ENCODE measurements around the gene HAUS7.
A peak's percentile ranks its signal among the peaks of the same experiment; 100 is the strongest.

HAUS7 gene

GRCh38 chrX:153463031-153463430 is 7.3 kb downstream of the HAUS7 start:
- Histone ChIP-seq H3F3A (ENCODE audit: control insufficient read depth, insufficient read depth) (no peaks in the 10 kb centered on the region), H3K9me3 (ENCODE audit: control insufficient read depth, insufficient read depth, low read length) (no peaks in the 10 kb centered on the region), H4K20me1 (ENCODE audit: control insufficient read depth, insufficient read depth, low read depth, low read length) (no peaks in the 10 kb centered on the region), H3K27me3 (ENCODE audit: control insufficient read depth, low read length) (no peaks in the 10 kb centered on the region), H3K4me2 (ENCODE audit: low read length) (no peak overlapping the region), H3K4me3 (ENCODE audit: low read length) (no peak overlapping the region), H3K36me3 (ENCODE audit: control insufficient read depth, low read length) (peaks cover 12% of the 10 kb centered on the region), H3K4me1 (ENCODE audit: control insufficient read depth, low read length) (no peaks in the 10 kb centered on the region), H3K79me2 (ENCODE audit: control insufficient read depth, low read length) (peaks cover 18% of the 10 kb centered on the region), H3K9me2 (replicated peaks; ENCODE audit: control insufficient read depth, low read length) (no peaks in the 10 kb centered on the region), H3K27ac (ENCODE audit: low read depth, low read length) (no peak overlapping the region)
- TF ChIP-seq CTCF (IDR thresholded peaks at IDR 0.05; ENCODE audit: low read depth, low read length, poor library complexity, severe bottlenecking) (no peak), EZH2phosphoT487 (IDR thresholded peaks at IDR 0.05; ENCODE audit: borderline replicate concordance, low read length) (no peak)

DNA sequence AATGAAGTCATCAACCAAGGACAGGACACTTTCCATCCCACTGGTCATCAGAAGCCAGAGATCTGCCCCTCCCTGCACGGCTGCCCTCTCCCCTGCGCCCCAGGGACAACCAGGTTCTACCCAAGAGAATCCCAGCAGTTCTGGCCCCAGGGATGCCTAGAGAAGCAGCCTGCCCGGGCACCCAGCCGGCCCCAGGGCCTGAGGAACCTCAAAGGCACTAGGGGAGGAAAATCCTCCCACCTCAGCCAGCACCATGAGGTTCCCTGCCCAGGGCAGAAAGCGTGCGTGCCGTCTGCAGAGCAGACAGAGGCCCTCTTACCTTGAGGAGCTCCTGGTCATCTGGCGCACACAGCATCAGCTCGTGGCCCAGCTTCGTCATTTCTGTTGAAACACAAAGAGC is 8.1 kb downstream of the HAUS7 start:
- H3K4me3 ChIP-seq (ENCODE audit: low read length), result no peak overlapping the region
- H3K27ac ChIP-seq (ENCODE audit: low read depth, low read length), result no peak overlapping the region
- H4K20me1 ChIP-seq (ENCODE audit: control insufficient read depth, insufficient read depth, low read depth, low read length), result no peaks in the 10 kb centered on the region
- peaks cover 10% of the 10 kb centered on the region for H3K79me2 ChIP-seq (ENCODE audit: control insufficient read depth, low read length)
- H3K9me2 ChIP-seq (replicated peaks; ENCODE audit: control insufficient read depth, low read length), result no peaks in the 10 kb centered on the region
- H3F3A ChIP-seq (ENCODE audit: control insufficient read depth, insufficient read depth), result no peaks in the 10 kb centered on the region
- TF ChIP-seq CTCF (IDR thresholded peaks at IDR 0.05; ENCODE audit: low read depth, low read length, poor library complexity, severe bottlenecking) (no peak), EZH2phosphoT487 (IDR thresholded peaks at IDR 0.05; ENCODE audit: borderline replicate concordance, low read length) (no peak)
- H3K27me3 ChIP-seq (ENCODE audit: control insufficient read depth, low read length), result no peaks in the 10 kb centered on the region
- H3K4me2 ChIP-seq (ENCODE audit: low read length), result no peak overlapping the region
- no peaks in the 10 kb centered on the region for H3K4me1 ChIP-seq (ENCODE audit: control insufficient read depth, low read length)
- peaks cover 12% of the 10 kb centered on the region for H3K36me3 ChIP-seq (ENCODE audit: control insufficient read depth, low read length)
- H3K9me3 ChIP-seq (ENCODE audit: control insufficient read depth, insufficient read depth, low read length), result no peaks in the 10 kb centered on the region

DNA sequence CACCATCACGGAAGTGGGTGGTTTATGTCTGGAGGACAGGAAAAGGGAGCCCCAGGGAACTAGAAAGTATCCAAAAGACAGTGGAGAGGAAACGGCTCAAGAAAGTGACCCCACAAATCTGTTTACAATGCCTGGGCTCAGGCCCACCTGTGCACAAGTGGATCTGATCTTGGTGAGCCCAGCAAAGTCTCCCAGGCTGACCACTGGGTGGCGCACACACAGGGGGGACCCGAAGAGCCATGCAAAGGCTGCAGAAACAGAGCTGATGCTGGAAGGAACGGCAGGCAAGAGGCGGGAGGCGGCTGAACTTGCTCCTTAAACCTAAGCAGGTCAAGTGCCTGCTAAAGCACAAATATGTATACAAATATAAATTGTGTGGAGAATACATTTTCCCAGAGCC is 9.6 kb downstream of the HAUS7 start:
- no peak overlapping the region for H3K4me2 ChIP-seq (ENCODE audit: low read length)
- H4K20me1 ChIP-seq (ENCODE audit: control insufficient read depth, insufficient read depth, low read depth, low read length), result no peaks in the 10 kb centered on the region
- H3K4me3 ChIP-seq (ENCODE audit: low read length), result no peak overlapping the region
- peaks cover 12% of the 10 kb centered on the region for H3K36me3 ChIP-seq (ENCODE audit: control insufficient read depth, low read length)
- TF ChIP-seq EZH2phosphoT487 (IDR thresholded peaks at IDR 0.05; ENCODE audit: borderline replicate concordance, low read length) (no peak), CTCF (IDR thresholded peaks at IDR 0.05; ENCODE audit: low read depth, low read length, poor library complexity, severe bottlenecking) (peak; percentile 75)
- no peaks in the 10 kb centered on the region for H3K79me2 ChIP-seq (ENCODE audit: control insufficient read depth, low read length)
- H3K27ac ChIP-seq (ENCODE audit: low read depth, low read length), result no peak overlapping the region
- no peaks in the 10 kb centered on the region for H3F3A ChIP-seq (ENCODE audit: control insufficient read depth, insufficient read depth)
- H3K9me3 ChIP-seq (ENCODE audit: control insufficient read depth, insufficient read depth, low read length), result no peaks in the 10 kb centered on the region
- H3K27me3 ChIP-seq (ENCODE audit: control insufficient read depth, low read length), result no peaks in the 10 kb centered on the region
- no peaks in the 10 kb centered on the region for H3K9me2 ChIP-seq (replicated peaks; ENCODE audit: control insufficient read depth, low read length)
- no peaks in the 10 kb centered on the region for H3K4me1 ChIP-seq (ENCODE audit: control insufficient read depth, low read length)

DNA sequence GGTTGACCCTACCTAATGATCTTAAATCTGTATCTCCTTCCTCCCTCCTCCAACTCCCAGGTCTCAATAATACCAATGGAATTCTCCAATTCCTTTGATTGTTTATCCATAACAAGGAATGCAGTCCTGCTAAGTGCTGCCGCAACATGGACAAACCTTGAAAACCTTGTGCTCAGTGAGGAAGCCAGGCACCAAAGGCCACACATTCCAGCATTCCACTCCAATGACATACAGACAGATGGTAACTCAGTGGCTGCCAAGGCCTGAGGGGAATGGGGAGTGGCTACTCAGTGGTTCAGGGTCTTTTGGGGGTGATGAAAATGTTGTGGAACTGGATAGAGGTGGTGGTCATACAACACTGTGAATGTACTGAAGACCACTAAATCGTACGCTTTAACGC is 10.4 kb downstream of the HAUS7 start:
- Histone ChIP-seq H3K27me3 (ENCODE audit: control insufficient read depth, low read length) (no peaks in the 10 kb centered on the region), H3K27ac (ENCODE audit: low read depth, low read length) (no peak overlapping the region), H3K4me3 (ENCODE audit: low read length) (no peak overlapping the region), H3K9me2 (replicated peaks; ENCODE audit: control insufficient read depth, low read length) (no peaks in the 10 kb centered on the region), H3K9me3 (ENCODE audit: control insufficient read depth, insufficient read depth, low read length) (no peaks in the 10 kb centered on the region), H3K4me1 (ENCODE audit: control insufficient read depth, low read length) (no peaks in the 10 kb centered on the region), H3K36me3 (ENCODE audit: control insufficient read depth, low read length) (peaks cover 12% of the 10 kb centered on the region), H3K79me2 (ENCODE audit: control insufficient read depth, low read length) (no peaks in the 10 kb centered on the region), H4K20me1 (ENCODE audit: control insufficient read depth, insufficient read depth, low read depth, low read length) (no peaks in the 10 kb centered on the region), H3K4me2 (ENCODE audit: low read length) (no peak overlapping the region), H3F3A (ENCODE audit: control insufficient read depth, insufficient read depth) (no peaks in the 10 kb centered on the region)
- TF ChIP-seq EZH2phosphoT487 (IDR thresholded peaks at IDR 0.05; ENCODE audit: borderline replicate concordance, low read length), result no peak
- TF ChIP-seq CTCF (IDR thresholded peaks at IDR 0.05; ENCODE audit: low read depth, low read length, poor library complexity, severe bottlenecking), result no peak
